HG03565 (cell line): ENCODE data around the gene NBPF3.
"Not testable (repeated sequence)": the region's sequence is repeated elsewhere in the genome, so short reads cannot be mapped to it uniquely, and the experiment has no call there.

Experiments
- ATAC-seq: cut with Tn5 transposase; IDR thresholded peaks from one replicate; pipeline ENCODE4 v1.9.1; 2021; ENCODE audit warnings: mild to moderate bottlenecking, moderate library complexity; ENCODE audit not compliant: unreplicated experiment

The NBPF3 gene

GRCh38 chr1:21438646-21439312 lies 1.2 kb upstream of the NBPF3 start:
- ATAC-seq = not testable (repeated sequence)

DNA sequence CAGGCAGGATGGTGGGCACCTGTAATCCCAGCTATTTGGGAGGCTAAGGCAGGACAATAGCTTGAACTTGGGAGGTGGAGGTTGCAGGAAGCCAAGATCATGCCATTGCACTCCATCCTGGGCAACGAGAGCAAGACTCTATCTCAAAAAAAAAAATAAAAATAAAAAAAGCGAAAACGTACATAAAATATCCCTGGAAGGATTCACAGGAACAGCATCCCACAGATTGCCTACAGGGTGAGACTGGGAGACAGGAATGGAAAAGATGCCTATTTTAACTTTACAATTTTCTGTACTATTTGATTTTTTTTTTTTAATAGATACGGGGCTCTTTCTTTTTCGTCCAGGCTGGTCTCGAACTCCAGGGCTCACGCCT lies 604 bp upstream of the NBPF3 start:
- ATAC-seq = no peak

GRCh38 chr1:21440630-21441125 lies 741 bp downstream of the NBPF3 start:
- not testable (repeated sequence) for ATAC-seq

DNA sequence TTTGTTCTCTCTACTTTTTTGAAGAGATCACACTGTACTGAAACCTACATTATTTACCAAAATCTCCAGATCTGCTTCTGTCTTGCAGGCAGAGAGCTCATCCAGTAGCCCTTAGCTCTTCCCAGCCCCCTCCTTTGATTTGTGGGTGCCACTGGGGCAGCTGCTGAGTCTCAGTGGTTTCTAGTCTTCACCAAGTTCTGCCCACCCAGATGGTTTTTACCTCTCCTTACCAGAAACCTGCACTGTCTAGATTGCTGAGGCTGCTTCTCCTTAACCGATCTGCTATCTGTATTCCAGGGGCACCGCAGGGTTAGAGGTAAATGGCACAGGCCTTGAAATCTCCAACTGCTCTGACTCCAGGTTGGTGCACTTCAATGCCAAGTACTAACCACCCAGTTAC lies 6.7 kb downstream of the NBPF3 start:
- ATAC-seq = not testable (repeated sequence)

- no peak for ATAC-seq
Observed at GRCh38 chr1:21447311-21447710, 7.4 kb downstream of the NBPF3 start.

GRCh38 chr1:21449906-21450305 lies 10.0 kb downstream of the NBPF3 start:
- no peak for ATAC-seq

GRCh38 chr1:21451212-21451611 lies 11.3 kb downstream of the NBPF3 start:
- no peak for ATAC-seq

GRCh38 chr1:21451981-21452411 lies 12.1 kb downstream of the NBPF3 start:
- no peak for ATAC-seq

GRCh38 chr1:21453964-21454614 lies 14.2 kb downstream of the NBPF3 start:
- not testable (repeated sequence) for ATAC-seq

GRCh38 chr1:21454904-21455303 lies 15.0 kb downstream of the NBPF3 start:
- ATAC-seq = not testable (repeated sequence)

DNA sequence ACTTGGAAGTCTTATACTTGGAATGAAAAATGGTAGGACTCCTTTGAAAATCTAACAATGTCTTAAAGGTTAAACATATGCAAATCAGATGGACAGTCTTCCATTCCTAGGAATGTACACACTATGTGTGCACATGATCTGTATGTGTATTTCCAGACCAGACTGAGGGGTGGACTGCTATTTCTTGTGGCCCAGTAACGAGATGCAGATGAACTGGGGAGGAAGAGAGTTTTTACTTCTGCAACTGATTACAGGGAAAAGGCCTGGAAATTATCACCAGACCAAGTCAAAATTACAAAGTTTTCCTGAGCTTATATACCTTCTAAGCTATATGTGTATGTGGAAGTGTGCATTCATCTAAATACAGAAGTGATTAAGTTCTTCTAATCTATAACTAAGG lies 17.7 kb downstream of the NBPF3 start:
- no peak for ATAC-seq

DNA sequence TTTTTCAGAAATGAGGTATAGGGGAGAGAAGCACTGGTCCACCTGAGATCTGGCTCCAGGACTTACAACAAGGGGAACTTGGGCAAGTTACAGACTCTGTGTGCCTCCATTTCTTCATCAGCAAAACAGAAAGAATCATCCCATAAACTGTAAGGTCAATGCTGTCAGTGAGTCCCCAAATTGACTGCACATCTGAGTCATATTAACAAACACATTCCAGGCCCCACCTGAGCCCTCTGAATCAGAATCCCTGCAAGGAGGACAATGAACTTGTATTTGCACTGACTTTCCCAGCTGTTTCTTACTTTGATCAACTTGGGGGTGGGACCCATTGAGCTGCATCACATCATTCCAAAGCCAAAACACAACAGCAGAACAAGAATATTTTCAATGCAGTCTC lies 25.2 kb downstream of the NBPF3 start:
- not testable (repeated sequence) for ATAC-seq

- ATAC-seq = not testable (repeated sequence)
Observed at GRCh38 chr1:21467946-21468345, 28.0 kb downstream of the NBPF3 start.

- no peak for ATAC-seq
Observed at GRCh38 chr1:21468599-21468998, 28.7 kb downstream of the NBPF3 start.

GRCh38 chr1:21469581-21469980 lies 29.6 kb downstream of the NBPF3 start:
- ATAC-seq = no peak

- ATAC-seq = no peak
Observed at GRCh38 chr1:21472861-21473260, 32.9 kb downstream of the NBPF3 start.

DNA sequence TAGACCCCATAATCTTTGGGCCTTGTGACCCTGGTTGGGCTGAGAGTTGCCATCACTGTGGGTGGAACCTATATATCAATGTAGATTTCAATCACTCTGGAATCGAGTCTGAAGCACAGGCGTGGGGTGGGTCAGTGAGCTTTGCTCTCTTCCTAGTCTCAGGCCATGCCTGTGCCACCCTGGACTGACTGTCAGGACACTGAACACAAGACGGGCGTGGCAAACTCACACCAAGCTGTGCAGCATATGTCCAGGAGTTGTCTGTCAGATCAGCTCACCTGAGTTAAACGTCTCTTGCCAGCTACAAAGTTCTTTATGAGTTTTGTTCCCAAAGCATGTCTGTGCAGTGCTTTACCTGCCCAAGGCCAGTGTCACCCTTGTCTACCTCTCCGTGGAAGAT lies 38.4 kb downstream of the NBPF3 start:
- no peak for ATAC-seq

DNA sequence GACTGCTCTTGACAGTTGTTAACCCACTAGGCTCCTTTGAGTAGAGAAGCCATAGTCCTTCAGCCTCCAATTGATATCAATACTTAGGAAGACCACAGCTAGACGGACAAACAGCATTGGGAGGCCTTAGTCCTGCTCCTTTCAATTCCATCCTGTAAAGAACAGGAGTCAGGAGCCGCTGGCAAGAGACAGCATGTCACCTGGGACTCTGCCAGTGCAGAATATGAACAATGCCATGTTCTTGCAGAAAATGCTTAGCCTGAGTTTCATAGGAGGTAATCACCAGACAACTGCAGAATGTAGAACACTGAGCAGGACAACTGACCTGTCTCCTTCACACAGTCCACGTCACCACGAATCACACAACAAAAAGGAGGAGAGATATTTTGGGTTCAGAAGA lies 43.9 kb downstream of the NBPF3 start:
- not testable (repeated sequence) for ATAC-seq

DNA sequence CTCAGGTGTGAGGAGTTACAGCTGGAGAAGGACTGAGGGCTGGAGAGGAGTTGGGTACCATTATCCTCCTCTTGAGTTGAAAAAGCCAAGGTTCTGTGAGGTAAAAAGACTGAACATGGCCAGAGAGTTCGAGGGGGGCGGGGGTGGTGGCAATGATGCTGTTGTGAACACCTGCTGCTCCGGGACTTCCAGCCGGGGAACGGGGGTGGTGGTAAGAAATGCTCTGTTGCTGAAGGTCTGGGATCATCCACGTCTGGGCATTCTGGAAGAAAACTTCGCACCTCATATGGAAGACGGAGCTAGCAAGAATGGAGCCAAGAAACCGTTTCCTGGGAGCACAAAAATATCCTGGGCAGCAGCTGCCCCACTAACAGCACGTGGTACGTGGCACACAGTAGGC lies 49.2 kb downstream of the NBPF3 start:
- no peak for ATAC-seq

- no peak for ATAC-seq
Observed at GRCh38 chr1:21490774-21491487, 51.0 kb downstream of the NBPF3 start.

DNA sequence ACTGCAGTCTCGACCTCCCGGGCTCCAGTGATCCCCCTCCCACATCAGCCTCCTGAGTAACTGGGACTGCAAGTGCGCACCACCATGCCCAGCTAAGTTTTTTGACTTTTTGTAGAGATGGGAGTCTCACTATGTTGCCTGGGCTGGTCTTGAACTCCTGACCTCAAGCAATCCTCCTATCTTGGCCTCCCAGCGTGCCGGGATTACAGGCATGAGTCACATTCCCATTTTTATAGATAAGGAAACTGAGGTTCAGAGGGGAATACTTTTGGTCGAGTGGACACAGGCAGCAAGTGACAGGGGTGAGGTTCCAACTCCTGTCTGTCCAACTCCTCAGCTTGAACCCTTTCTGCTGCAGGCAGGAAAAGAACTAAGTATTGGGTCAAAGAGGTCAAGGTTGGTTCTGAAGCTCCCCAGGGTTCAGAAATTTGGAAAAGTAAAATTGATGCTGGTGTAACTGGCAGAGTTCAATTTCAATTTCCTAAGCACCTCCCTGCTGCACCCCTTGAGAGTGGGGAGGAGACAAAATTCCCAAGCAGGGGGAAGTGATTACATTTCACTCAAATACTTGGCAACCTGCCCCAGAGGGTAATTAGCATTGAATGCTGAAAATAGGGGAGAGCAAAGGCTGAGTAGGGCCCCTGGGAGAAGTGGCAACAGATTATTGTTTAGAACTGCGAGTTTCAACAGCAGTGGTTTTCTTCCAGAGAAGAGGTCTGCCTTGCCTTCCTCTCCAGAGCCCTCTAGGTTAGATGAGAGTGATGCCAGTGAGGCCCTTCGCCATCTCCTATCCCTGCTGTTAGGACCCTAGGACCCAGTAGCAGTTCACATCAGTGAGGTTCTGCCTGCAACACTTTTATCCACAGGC lies 51.8 kb downstream of the NBPF3 start:
- ATAC-seq = no peak
